Measurements from ENCODE around the gene UBXN10. TPM values are rescaled to one million over a fixed set of nuclear protein-coding genes. Genes with fewer than 3 reads are reported as not detected.
A peak's percentile ranks its signal among the peaks of the same experiment; 100 is the strongest.

Gene UBXN10
- polyA plus RNA-seq, 3 donors, result 0.16 to 0.82 (median 0.30) TPM

- no peak overlapping the region for H3K4me3 ChIP-seq (replicated peaks in 1 of 3; ENCODE audit: low read depth in 2 of 3, low read length in 3 of 3)
- no peak overlapping the region for H2AFZ ChIP-seq (ENCODE audit: insufficient read depth, low read depth, low read length, poor library complexity, severe bottlenecking)
- peaks cover 6 to 7% of the 10 kb centered on the region in 2 donors for H3K4me1 ChIP-seq (ENCODE audit: control insufficient read depth in 1 of 2, insufficient read depth in 2 of 2, low read length in 2 of 2)
- DNase-seq, result no peak
- peaks cover 7% of the 10 kb centered on the region for H3K4me1 Mint-ChIP-seq
- peak overlapping the region in 1 of 7 donors; percentile 9 for H3K27ac Mint-ChIP-seq
- H3K27ac ChIP-seq (ENCODE audit: low read depth in 1 of 2, low read length in 2 of 2), result no peak overlapping the region
- H3K4me2 ChIP-seq (replicated peaks; ENCODE audit: extremely low read depth, low read length, poor library complexity, severe bottlenecking), result no peak overlapping the region
- no peaks in the 10 kb centered on the region for H3K36me3 Mint-ChIP-seq
- H3K79me2 ChIP-seq (ENCODE audit: insufficient read depth, low read length), result no peaks in the 10 kb centered on the region
- H3K4me3 Mint-ChIP-seq, result peak overlapping the region in 1 of 2 donors; percentile 62
- peaks cover 19 to 65% (median 37%) of the 10 kb centered on the region in 3 donors for H3K27me3 Mint-ChIP-seq (ENCODE audit: low read depth in 3 of 3)
- TF ChIP-seq, protein P1, sequence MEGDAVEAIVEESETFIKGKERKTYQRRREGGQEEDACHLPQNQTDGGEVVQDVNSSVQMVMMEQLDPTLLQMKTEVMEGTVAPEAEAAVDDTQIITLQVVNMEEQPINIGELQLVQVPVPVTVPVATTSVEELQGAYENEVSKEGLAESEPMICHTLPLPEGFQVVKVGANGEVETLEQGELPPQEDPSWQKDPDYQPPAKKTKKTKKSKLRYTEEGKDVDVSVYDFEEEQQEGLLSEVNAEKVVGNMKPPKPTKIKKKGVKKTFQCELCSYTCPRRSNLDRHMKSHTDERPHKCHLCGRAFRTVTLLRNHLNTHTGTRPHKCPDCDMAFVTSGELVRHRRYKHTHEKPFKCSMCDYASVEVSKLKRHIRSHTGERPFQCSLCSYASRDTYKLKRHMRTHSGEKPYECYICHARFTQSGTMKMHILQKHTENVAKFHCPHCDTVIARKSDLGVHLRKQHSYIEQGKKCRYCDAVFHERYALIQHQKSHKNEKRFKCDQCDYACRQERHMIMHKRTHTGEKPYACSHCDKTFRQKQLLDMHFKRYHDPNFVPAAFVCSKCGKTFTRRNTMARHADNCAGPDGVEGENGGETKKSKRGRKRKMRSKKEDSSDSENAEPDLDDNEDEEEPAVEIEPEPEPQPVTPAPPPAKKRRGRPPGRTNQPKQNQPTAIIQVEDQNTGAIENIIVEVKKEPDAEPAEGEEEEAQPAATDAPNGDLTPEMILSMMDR (IDR thresholded peaks at IDR 0.05), result no peak
- H3K27me3 ChIP-seq (ENCODE audit: control insufficient read depth in 2 of 2, insufficient read depth in 2 of 2, low read length in 2 of 2), result peaks cover 16 to 34% of the 10 kb centered on the region in 2 donors
- intact Hi-C loops (cut with micrococcal nuclease), result no loop called here
- H3K9me3 Mint-ChIP-seq, result peaks cover 2 to 8% (median 3%) of the 10 kb centered on the region in 7 donors
- H3K36me3 ChIP-seq (replicated peaks in 1 of 2; ENCODE audit: control insufficient read depth in 1 of 2, insufficient read depth in 2 of 2, low read length in 2 of 2), result no peaks in the 10 kb centered on the region
- H4K20me1 ChIP-seq (ENCODE audit: insufficient read depth, low read length), result no peaks in the 10 kb centered on the region
- H3K9me3 ChIP-seq (replicated peaks in 1 of 2; ENCODE audit: control insufficient read depth in 1 of 2, insufficient read depth in 1 of 2, low read length in 2 of 2), result no peaks in the 10 kb centered on the region
- no peak overlapping the region for H3K9ac ChIP-seq (ENCODE audit: insufficient read depth, low read length, poor library complexity, severe bottlenecking)
- 45% methylated on average over 7 of the region's 18 CpGs for WGBS (ENCODE audit: insufficient coverage)
Measured at GRCh38 chr1:20223551-20224419, 37.9 kb downstream of the UBXN10 start.

- Histone ChIP-seq H3K4me2 (replicated peaks; ENCODE audit: extremely low read depth, low read length, poor library complexity, severe bottlenecking) (no peak overlapping the region), H3K4me3 (replicated peaks in 1 of 3; ENCODE audit: low read depth in 2 of 3, low read length in 3 of 3) (no peak overlapping the region), H3K27ac (ENCODE audit: low read depth in 1 of 2, low read length in 2 of 2) (no peak overlapping the region), H3K9ac (ENCODE audit: insufficient read depth, low read length, poor library complexity, severe bottlenecking) (no peak overlapping the region), H4K20me1 (ENCODE audit: insufficient read depth, low read length) (no peaks in the 10 kb centered on the region), H3K79me2 (ENCODE audit: insufficient read depth, low read length) (no peaks in the 10 kb centered on the region), H3K9me3 (replicated peaks in 1 of 2; ENCODE audit: control insufficient read depth in 1 of 2, insufficient read depth in 1 of 2, low read length in 2 of 2) (no peaks in the 10 kb centered on the region), H2AFZ (ENCODE audit: insufficient read depth, low read depth, low read length, poor library complexity, severe bottlenecking) (no peak overlapping the region), H3K36me3 (replicated peaks in 1 of 2; ENCODE audit: control insufficient read depth in 1 of 2, insufficient read depth in 2 of 2, low read length in 2 of 2) (no peaks in the 10 kb centered on the region), H3K4me1 (ENCODE audit: control insufficient read depth in 1 of 2, insufficient read depth in 2 of 2, low read length in 2 of 2) (peaks cover 6 to 7% of the 10 kb centered on the region in 2 donors), H3K27me3 (ENCODE audit: control insufficient read depth in 2 of 2, insufficient read depth in 2 of 2, low read length in 2 of 2) (peaks cover 18 to 37% of the 10 kb centered on the region in 2 donors)
- H3K4me3 Mint-ChIP-seq, result peak overlapping the region in 1 of 2 donors; percentile 5
- no peaks in the 10 kb centered on the region for H3K36me3 Mint-ChIP-seq
- TF ChIP-seq, protein P1 (IDR thresholded peaks at IDR 0.05), result no peak
- peaks cover 7% of the 10 kb centered on the region for H3K4me1 Mint-ChIP-seq
- no peak overlapping the region for H3K27ac Mint-ChIP-seq
- 80% methylated on average over 3 of the region's 3 CpGs for WGBS (ENCODE audit: insufficient coverage)
- H3K27me3 Mint-ChIP-seq (ENCODE audit: low read depth in 3 of 3), result peaks cover 24 to 64% (median 33%) of the 10 kb centered on the region in 3 donors
- intact Hi-C loops (cut with micrococcal nuclease), result no loop called here
- no peak for DNase-seq
- peaks cover 2 to 8% (median 3%) of the 10 kb centered on the region in 7 donors for H3K9me3 Mint-ChIP-seq
Measured at GRCh38 chr1:20224546-20224945, 38.6 kb downstream of the UBXN10 start.

Measured in CD14-positive monocyte (primary cell).